B cell (primary cell): Measurements from ENCODE around the gene NTM. TPM values are rescaled to one million over a fixed set of nuclear protein-coding genes. Genes with fewer than 3 reads are reported as not detected.

Experiments
- ATAC-seq: fragments of 200-7000 bp; cut with Tn5 transposase; one replicate; pipeline ENCODE4 v1.10.0; 2021; ENCODE audit warnings: low read depth, mild to moderate bottlenecking, moderate number of reproducible peaks, moderate library complexity
- CTCF ChIA-PET: fragments of 350-600 bp; sonication (Branson Sonifier 250); formaldehyde crosslinking; loops from one replicate; lab custom pipeline; 2021; ENCODE audit warnings: antibody characterized with exemption, inconsistent platforms; lab: Charles Lee
- POLR2A ChIA-PET: fragments of 350-600 bp; sonication (Branson Sonifier 250); formaldehyde crosslinking; loops from one replicate; lab custom pipeline; 2021; ENCODE audit warnings: antibody characterized with exemption; lab: Charles Lee
- DNase-seq: peaks from one replicate; pipeline ENCODE4 v3.0.0; 2013
- H2AFZ ChIP-seq: 2 replicates; pipeline ENCODE4 v1.6.1; 2012; ENCODE audit warnings: mild to moderate bottlenecking, low read depth, low read length; ENCODE audit not compliant: insufficient read depth, poor library complexity, severe bottlenecking
- H3K27ac ChIP-seq, 2 donors: 1 replicate in 1 of 2; 2 replicates in 1 of 2; pipeline ENCODE4 v1.5.1; 2012 to 2013; ENCODE audit warnings: low read length in 2 of 2, mild to moderate bottlenecking in 2 of 2, moderate library complexity in 1 of 2
- H3K27me3 ChIP-seq, 4 experiments: fragments of 200-600 bp in 1 of 4; sonication (generic) in 1 of 4; replicated peaks in 1 of 4; 1 replicate in 2 of 4; 2 replicates in 2 of 4; pipeline versions ENCODE4 v1.6.1 to v1.7.0; 2013 to 2016; ENCODE audit warnings: low read length in 3 of 4, mild to moderate bottlenecking in 2 of 4, mixed read lengths in 1 of 4, moderate library complexity in 1 of 4; ENCODE audit not compliant: insufficient read depth in 4 of 4, control insufficient read depth in 3 of 4; ENCODE audit errors: control extremely low read depth in 1 of 4
- H3K36me3 ChIP-seq, 2 experiments: replicated peaks in 1 of 2; 1 replicate in 1 of 2; 2 replicates in 1 of 2; pipeline versions ENCODE4 v1.6.1 to v1.7.1; 2013; ENCODE audit warnings: low read length in 1 of 2; ENCODE audit not compliant: insufficient read depth in 2 of 2, control insufficient read depth in 1 of 2; ENCODE audit errors: control extremely low read depth in 1 of 2, extremely low read depth in 1 of 2
- H3K4me1 ChIP-seq, 2 donors: fragments of 200-600 bp in 1 of 2; sonication (generic) in 1 of 2; 1 replicate in 1 of 2; 2 replicates in 1 of 2; pipeline versions ENCODE4 v1.5.1 to v1.6.1; 2013 to 2017; ENCODE audit warnings: low read length in 2 of 2; ENCODE audit not compliant: control insufficient read depth in 2 of 2, insufficient read depth in 2 of 2
- H3K4me2 ChIP-seq: replicated peaks from 2 replicates; pipeline ENCODE3; 2012; ENCODE audit warnings: mild to moderate bottlenecking, low read depth, low read length; ENCODE audit not compliant: poor library complexity, severe bottlenecking
- H3K4me3 ChIP-seq, 5 experiments: fragments of 200-600 bp in 1 of 5; sonication (generic) in 1 of 5; 1 replicate in 3 of 5; 2 replicates in 2 of 5; pipeline versions ENCODE4 v1.5.1 to v1.7.0; 2011 to 2016; ENCODE audit warnings: low read length in 4 of 5, mild to moderate bottlenecking in 4 of 5, low read depth in 2 of 5, control low read depth in 1 of 5, moderate library complexity in 1 of 5; ENCODE audit not compliant: insufficient read depth in 1 of 5; ENCODE audit errors: control extremely low read depth in 1 of 5, extremely low read depth in 1 of 5
- H3K79me2 ChIP-seq: fragments of 200-600 bp; sonication (generic); one replicate; pipeline ENCODE4 v1.6.0; 2016; ENCODE audit warnings: low read length; ENCODE audit not compliant: control insufficient read depth, insufficient read depth
- H3K9ac ChIP-seq: fragments of 200-600 bp; sonication (generic); 2 replicates; pipeline ENCODE4 v1.6.1; 2017; ENCODE audit warnings: mild to moderate bottlenecking, low read length, moderate library complexity
- H3K9me3 ChIP-seq, 3 donors: one replicate each; pipeline versions ENCODE4 v1.6.1 to v1.7.1; 2013; ENCODE audit warnings: low read length in 2 of 3; ENCODE audit not compliant: control insufficient read depth in 2 of 3, insufficient read depth in 1 of 3; ENCODE audit errors: control extremely low read depth in 1 of 3
- H4K20me1 ChIP-seq: 2 replicates; pipeline ENCODE4 v1.6.0; 2012; ENCODE audit warnings: mild to moderate bottlenecking, low read length; ENCODE audit not compliant: insufficient read depth, control insufficient read depth, poor library complexity, severe bottlenecking
- H3K27ac Mint-ChIP-seq: one replicate; pipeline ENCODE4 v1.8.0; 2021; ENCODE audit warnings: mixed read lengths
- H3K27me3 Mint-ChIP-seq: one replicate; pipeline ENCODE4 v1.8.0; 2021; ENCODE audit warnings: mixed read lengths
- H3K4me1 Mint-ChIP-seq: one replicate; pipeline ENCODE4 v1.8.0; 2021; ENCODE audit warnings: mixed read lengths
- H3K4me3 Mint-ChIP-seq: one replicate; pipeline ENCODE4 v1.8.0; 2021; ENCODE audit warnings: mixed read lengths
- H3K9me3 Mint-ChIP-seq: one replicate; pipeline ENCODE4 v1.8.0; 2022; ENCODE audit warnings: mixed read lengths; ENCODE audit not compliant: insufficient read depth
- CTCF ChIP-seq: fragments of 200-600 bp; IDR thresholded peaks from one replicate; pipeline ENCODE4 v1.8.0; 2022; ENCODE audit warnings: antibody characterized with exemption, mild to moderate bottlenecking
- EZH2 ChIP-seq: IDR thresholded peaks from 2 replicates; pipeline ENCODE4 v1.6.1; 2012; ENCODE audit warnings: borderline replicate concordance, low read depth, mild to moderate bottlenecking, moderate library complexity, low read length; ENCODE audit not compliant: insufficient read depth, poor library complexity, severe bottlenecking
- WGBS: methylation state at CpG from one replicate; pipeline ENCODE4 v1.1.5; 2013; ENCODE audit warnings: missing lambda C conversion rate; ENCODE audit not compliant: insufficient coverage; 5-methylcytosine and 5-hydroxymethylcytosine counted together
- intact Hi-C: fragments of 100-400 bp; cut with micrococcal nuclease; formaldehyde crosslinking; loops from one replicate; pipeline ENCODE4 v1.10.0; 2022
- polyA plus RNA-seq: library from polyadenylated mRNA; depleted of rRNA; stranded (reverse); fragments of >200 nt; gene quantifications from 2 replicates; pipeline ENCODE4 v1.2.3, GENCODE V29; 2012
- total RNA-seq, 2 donors: library from RNA; stranded (reverse); fragments of 120-200 nt in 1 of 2; gene quantifications; 1 replicate in 1 of 2; 2 replicates in 1 of 2; pipeline versions ENCODE4 v1.2.3 to v1.2.4, GENCODE V29; 2013 to 2022

The NTM gene
- total and polyA plus RNA-seq, 2 donors (not counting 1 experiment from before 2014, with no cell fraction given): not detected

- POLR2A ChIA-PET: no interaction called here
- DNase-seq (no peak), ATAC-seq (no peak)
- intact Hi-C loops: no loop called here
- no peaks in the 10 kb centered on the region for H3K27me3 Mint-ChIP-seq
- no peak overlapping the region for H3K4me3 Mint-ChIP-seq
- Histone ChIP-seq H4K20me1 (no peaks in the 10 kb centered on the region), H3K4me2 (no peak overlapping the region), H3K9me3 (peaks cover 0 to 3% (median 0%) of the 10 kb centered on the region in 3 donors), H3K4me3 (no peak overlapping the region), H3K27me3 (no peaks in the 10 kb centered on the region), H3K27ac (no peak overlapping the region), H3K9ac (no peak overlapping the region), H3K79me2 (no peaks in the 10 kb centered on the region), H3K36me3 (no peaks in the 10 kb centered on the region), H2AFZ (no peak overlapping the region), H3K4me1 (no peaks in the 10 kb centered on the region)
- TF ChIP-seq CTCF (no peak), EZH2 (no peak)
- no peaks in the 10 kb centered on the region for H3K9me3 Mint-ChIP-seq
- CTCF ChIA-PET: no interaction called here
- H3K27ac Mint-ChIP-seq: no peak overlapping the region
- whole genome bisulfite sequencing: 100% methylated on average over 4 of the region's 5 CpGs
- no peaks in the 10 kb centered on the region for H3K4me1 Mint-ChIP-seq
These were observed 745.0 kb downstream of the NTM start for GRCh38 chr11:132115454-132115853.

GRCh38 chr11:132116516-132116915, 746.1 kb downstream of the NTM start:
- Mint-ChIP-seq H3K9me3 (no peaks in the 10 kb centered on the region), H3K27ac (no peak overlapping the region), H3K4me3 (no peak overlapping the region), H3K27me3 (no peaks in the 10 kb centered on the region), H3K4me1 (no peaks in the 10 kb centered on the region)
- Histone ChIP-seq H3K36me3 (no peaks in the 10 kb centered on the region), H3K4me3 (no peak overlapping the region), H3K79me2 (no peaks in the 10 kb centered on the region), H3K27me3 (no peaks in the 10 kb centered on the region), H3K27ac (no peak overlapping the region), H3K9me3 (peaks cover 0 to 3% (median 0%) of the 10 kb centered on the region in 3 donors), H3K9ac (no peak overlapping the region), H3K4me1 (no peaks in the 10 kb centered on the region), H3K4me2 (no peak overlapping the region), H4K20me1 (no peaks in the 10 kb centered on the region), H2AFZ (no peak overlapping the region)
- DNase-seq (no peak), ATAC-seq (no peak)
- TF ChIP-seq EZH2 (no peak), CTCF (no peak)
- WGBS: no CpG with 5 or more reads among the region's 3 CpGs
- intact Hi-C loops: no loop called here
- CTCF ChIA-PET: no interaction called here
- POLR2A ChIA-PET: no interaction called here
